Stimulated activated CD4-positive, alpha-beta T cell treated with anti-CD3 and anti-CD28 coated beads, Interleukin-12 subunit alpha, Interleukin-12 subunit beta, amount 100 ng/mL, for 4 hours (primary cell): ENCODE measurements around the gene PAGE5.

Experiments
- DNase-seq: peaks from one replicate; pipeline ENCODE4 v3.0.0-alpha.2; 2020

Gene PAGE5, protein sequence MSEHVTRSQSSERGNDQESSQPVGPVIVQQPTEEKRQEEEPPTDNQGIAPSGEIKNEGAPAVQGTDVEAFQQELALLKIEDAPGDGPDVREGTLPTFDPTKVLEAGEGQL

DNA sequence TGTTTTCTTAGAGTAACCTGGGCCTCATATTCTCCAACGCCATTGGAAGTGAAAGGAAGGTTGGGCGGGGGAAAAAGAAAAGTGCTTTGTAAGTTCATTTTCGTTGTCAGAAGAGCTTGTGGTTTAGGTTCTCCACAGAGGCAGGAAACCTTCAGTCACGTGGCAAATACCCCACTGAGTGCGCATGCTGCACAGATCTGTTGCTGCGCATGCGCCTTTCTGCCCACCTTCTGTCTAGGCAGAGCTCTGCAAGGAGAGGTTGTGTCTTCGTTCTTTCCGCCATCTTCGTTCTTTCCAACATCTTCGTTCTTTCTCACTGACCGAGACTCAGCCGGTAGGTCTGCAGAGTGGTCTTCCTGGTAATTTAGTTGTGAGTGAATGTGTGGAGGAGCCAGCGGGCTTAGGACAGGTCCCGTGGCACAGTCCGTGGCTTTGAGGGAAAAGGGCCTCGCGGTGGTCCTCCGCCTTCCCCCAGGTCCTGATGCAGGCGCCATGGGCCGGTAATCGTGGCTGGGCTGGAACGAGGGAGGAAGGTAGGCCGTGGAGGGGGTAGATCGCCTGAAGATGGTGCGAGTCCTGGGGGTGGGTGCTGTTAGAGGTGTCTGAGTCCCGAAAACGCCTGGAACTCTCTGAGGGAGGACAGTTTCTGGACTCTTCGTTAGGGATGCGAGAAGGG, at the start of gene PAGE5:
PAGE5 (plus strand) TSS at position 228 of the 676 bp plus-strand sequence. CDS start 1,037 bp downstream, outside the sequence.
- peak; percentile 0 for DNase-seq

- DNase-seq: no peak
These were observed 32.9 kb upstream of the PAGE5 start for GRCh38 chrX:55187281-55187680.

GRCh38 chrX:55196688-55197087, 23.5 kb upstream of the PAGE5 start:
- DNase-seq: no peak

DNA sequence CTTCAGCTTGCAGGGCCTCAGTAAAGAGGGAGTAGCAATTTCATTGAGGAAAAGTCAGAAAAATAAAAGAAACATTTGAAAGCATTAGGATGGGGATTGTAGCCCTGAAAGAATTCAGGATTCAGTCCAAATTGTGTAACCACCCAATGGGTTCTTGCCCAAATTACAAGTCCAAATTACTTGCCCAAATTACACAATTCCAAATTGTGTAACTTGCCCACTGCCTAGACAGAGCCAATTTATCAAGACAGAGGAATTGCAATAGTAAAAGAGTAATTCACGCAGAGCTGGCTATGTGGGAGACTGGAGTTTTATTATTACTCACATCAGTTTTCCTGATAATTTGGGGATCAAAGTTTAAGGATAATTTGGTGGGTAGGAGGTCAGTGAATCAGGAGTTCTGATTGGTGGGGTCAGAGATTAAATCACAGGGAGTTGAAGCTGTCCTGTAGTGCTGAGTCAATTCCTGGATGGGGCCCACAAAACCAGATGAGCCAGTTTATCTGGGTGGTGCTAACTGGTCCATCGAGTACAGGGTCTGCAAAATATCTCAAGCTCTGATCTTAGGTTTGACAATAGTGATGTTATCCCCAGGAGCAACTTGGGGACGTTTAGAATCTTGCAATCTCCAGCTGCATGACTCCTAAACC, 18.1 kb upstream of the PAGE5 start:
- no peak for DNase-seq

- no peak for DNase-seq
These were observed 13.8 kb upstream of the PAGE5 start for GRCh38 chrX:55206162-55206941.

GRCh38 chrX:55210931-55211677, 9.0 kb upstream of the PAGE5 start:
- no peak for DNase-seq

DNA sequence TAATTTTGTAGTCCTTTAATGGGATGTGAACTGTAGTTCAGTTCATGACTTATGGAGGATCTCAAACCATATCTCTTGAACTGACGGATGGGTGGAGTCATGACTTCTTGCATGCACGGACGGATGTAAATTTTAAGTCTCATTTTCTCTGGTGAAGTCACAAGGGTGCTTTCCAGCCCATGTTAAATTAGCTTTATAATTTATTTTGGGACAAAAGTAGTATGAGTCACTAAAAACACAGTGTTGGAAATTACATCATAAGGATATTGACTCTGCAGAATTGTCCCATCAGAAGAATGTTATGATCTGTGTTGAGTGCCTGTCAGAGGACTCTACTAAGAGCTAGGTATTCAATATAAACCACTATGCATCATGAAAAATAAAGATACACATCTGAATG, 6.8 kb upstream of the PAGE5 start:
- DNase-seq: no peak

DNA sequence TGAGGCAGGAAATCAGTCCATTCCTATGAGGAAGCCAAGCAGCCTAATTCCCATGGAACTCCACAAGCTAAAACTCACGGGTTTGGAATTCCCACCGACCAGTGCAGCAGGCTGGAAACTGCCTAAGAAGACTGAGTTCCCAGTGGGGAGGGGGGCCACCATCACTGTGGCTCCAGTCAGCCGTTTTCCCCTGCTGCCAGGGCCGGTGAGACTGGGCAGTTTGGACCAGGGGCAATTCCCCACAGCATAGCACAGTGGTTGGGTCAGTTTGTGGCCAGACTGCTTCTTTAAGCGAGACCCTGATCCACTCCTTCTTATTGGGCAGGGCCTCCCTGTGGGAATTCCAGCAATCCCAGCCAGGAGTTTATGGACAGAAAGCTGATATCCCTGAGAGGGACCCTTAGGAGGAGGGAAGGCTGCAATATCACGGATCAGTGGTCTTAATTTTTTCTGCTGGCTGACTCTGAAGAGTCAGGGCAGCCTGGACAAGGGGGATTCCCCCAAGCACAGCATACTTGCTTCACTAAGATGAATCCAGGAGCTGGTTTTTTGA, 20.7 kb downstream of the PAGE5 start:
- DNase-seq: no peak

GRCh38 chrX:55253528-55253927, 33.4 kb downstream of the PAGE5 start:
- DNase-seq: no peak

GRCh38 chrX:55260806-55261205, 40.7 kb downstream of the PAGE5 start:
- no peak for DNase-seq

GRCh38 chrX:55264816-55265215, 44.7 kb downstream of the PAGE5 start, which contains the start of gene PAGE3:
TSS of gene PAGE3 (minus strand) at chrX:55264916. CDS start at chrX:55263903, 1,013 bp downstream.
- no peak for DNase-seq
